ENCODE measurements around the gene CAMSAP1. TPM values are rescaled to one million over a fixed set of nuclear protein-coding genes. Genes with fewer than 3 reads are reported as not detected.

The CAMSAP1 gene, protein sequence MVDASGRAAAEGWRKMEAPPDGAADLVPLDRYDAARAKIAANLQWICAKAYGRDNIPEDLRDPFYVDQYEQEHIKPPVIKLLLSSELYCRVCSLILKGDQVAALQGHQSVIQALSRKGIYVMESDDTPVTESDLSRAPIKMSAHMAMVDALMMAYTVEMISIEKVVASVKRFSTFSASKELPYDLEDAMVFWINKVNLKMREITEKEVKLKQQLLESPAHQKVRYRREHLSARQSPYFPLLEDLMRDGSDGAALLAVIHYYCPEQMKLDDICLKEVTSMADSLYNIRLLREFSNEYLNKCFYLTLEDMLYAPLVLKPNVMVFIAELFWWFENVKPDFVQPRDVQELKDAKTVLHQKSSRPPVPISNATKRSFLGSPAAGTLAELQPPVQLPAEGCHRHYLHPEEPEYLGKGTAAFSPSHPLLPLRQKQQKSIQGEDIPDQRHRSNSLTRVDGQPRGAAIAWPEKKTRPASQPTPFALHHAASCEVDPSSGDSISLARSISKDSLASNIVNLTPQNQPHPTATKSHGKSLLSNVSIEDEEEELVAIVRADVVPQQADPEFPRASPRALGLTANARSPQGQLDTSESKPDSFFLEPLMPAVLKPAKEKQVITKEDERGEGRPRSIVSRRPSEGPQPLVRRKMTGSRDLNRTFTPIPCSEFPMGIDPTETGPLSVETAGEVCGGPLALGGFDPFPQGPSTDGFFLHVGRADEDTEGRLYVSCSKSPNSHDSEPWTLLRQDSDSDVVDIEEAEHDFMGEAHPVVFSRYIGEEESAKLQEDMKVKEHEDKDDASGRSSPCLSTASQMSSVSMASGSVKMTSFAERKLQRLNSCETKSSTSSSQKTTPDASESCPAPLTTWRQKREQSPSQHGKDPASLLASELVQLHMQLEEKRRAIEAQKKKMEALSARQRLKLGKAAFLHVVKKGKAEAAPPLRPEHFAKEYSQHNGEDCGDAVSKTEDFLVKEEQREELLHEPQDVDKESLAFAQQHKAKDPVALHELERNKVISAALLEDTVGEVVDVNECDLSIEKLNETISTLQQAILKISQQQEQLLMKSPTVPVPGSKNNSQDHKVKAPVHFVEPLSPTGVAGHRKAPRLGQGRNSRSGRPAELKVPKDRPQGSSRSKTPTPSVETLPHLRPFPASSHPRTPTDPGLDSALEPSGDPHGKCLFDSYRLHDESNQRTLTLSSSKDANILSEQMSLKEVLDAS (N-terminal part only)
- total RNA-seq (2022; extraction: Qiagen RNA extraction; ENCODE audit: low read depth), result 21.9 to 32.1 TPM (median 23.6 TPM) in 5 replicates

DNA sequence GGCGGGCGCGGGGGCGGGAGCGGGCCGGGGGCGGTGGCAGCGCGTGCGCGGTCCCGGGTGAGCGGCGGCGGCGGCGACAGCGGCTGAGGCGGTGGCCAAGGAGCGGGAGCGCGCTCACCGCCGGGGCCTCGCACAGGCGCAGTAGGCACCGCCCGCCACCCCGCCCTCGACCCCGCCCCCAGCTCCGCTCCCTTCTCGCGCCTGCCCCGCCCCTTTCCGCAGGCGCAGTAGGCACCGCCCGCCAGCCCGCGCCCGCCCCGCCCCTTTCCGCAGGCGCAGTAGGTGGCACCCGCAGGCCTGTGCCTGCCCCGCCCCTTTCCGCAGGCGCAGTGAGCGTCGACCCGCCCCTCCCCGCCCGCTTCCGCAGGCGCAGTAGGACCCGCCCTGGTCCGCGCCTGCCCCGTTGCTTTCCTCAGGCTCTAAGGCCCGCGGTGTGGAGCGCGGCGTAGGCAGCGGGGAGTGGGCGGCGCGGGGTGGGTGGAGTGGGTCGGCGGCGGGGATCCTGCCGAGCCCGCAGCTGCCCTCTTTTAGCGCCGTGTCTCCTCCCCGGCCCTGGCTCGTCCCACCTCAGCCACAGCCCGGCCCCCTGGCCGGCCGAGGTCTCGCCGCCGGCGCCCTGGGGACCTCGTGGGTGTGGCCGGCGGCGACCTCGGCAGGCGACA is at the start of gene CAMSAP1:
TSS of gene CAMSAP1 (minus strand) at position 116 of the 662 bp plus-strand sequence. CDS start 387 bp downstream, outside the sequence.

Other genes starting within 250 kb of the CAMSAP1 start
- gene LCN9, start 244.2 kb downstream of the CAMSAP1 start, total RNA-seq (2022; extraction: Qiagen RNA extraction; ENCODE audit: low read depth), result not detected in 5 replicates
- gene SOHLH1, start 208.1 kb downstream of the CAMSAP1 start, total RNA-seq (2022; extraction: Qiagen RNA extraction; ENCODE audit: low read depth), result not detected in 5 replicates
- not detected in 5 replicates for gene KCNT1, start 205.4 kb downstream of the CAMSAP1 start, total RNA-seq (2022; extraction: Qiagen RNA extraction; ENCODE audit: low read depth)
- gene UBAC1, start 53.8 kb upstream of the CAMSAP1 start, total RNA-seq (2022; extraction: Qiagen RNA extraction; ENCODE audit: low read depth), result 27.7 to 39.2 TPM (median 36.4 TPM) in 5 replicates
- gene NACC2, start 187.7 kb upstream of the CAMSAP1 start, total RNA-seq (2022; extraction: Qiagen RNA extraction; ENCODE audit: low read depth), result 23.6 to 33.2 TPM (median 31.2 TPM) in 5 replicates
- 33.6 to 49.9 TPM (median 45.5 TPM) in 5 replicates for gene TMEM250, start 211.3 kb upstream of the CAMSAP1 start, total RNA-seq (2022; extraction: Qiagen RNA extraction; ENCODE audit: low read depth)

All from A549 treated with DMSO at 1 μM for 4 hours (cell line).